SIG-M5 (cell line): Measurements from ENCODE around the gene STARD10.
"Not testable (repeated sequence)": the region's sequence is repeated elsewhere in the genome, so short reads cannot be mapped to it uniquely, and the experiment has no call there.

ENCODE experiments used
- DNase-seq: peaks from one replicate; lab custom pipeline; 2025; lab: John Stamatoyannopoulos, UW

Gene STARD10

GRCh38 chr11:72826191-72826941 lies 32.5 kb upstream of the STARD10 start:
- no peak for DNase-seq

GRCh38 chr11:72825661-72826060 lies 31.8 kb upstream of the STARD10 start:
- DNase-seq = no peak

GRCh38 chr11:72824811-72825505 lies 31.1 kb upstream of the STARD10 start:
- DNase-seq = no peak

- no peak for DNase-seq
Measured at GRCh38 chr11:72824020-72824419, 30.2 kb upstream of the STARD10 start.

DNA sequence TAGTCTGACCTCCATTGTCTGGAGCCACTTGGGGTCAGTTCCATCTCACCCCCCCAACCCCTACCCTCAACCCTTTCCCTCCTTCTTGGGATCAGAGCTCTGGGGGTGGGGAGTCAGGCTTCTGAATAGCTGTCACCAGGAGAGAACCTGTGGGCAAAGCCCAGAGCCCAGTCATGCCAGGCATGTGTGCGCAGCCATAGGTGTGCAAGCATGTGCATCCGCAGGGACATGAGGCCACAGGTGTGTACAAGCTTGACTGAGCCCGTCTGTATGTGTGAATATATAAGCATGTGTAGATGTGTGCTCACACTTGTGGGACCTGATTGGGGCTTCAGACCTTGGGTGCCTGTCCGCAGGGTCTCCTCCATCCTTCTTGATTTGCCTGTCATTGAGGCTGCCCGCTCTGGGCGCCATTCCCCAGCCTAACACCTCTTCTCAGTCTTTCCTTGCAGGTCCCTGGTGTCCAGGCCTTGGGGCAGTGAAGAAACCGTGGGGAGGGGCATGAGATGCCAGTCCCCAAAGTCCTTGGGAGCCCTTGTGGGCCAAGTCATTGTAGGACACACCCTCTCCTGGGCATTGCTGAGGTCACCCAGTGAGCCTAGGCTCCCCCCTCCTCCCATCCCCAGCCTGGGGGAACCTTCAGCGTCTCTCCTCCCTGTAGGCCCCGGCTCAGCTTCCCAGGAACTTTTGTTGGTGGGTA lies 29.4 kb upstream of the STARD10 start:
- no peak for DNase-seq

- no peak for DNase-seq
Measured at GRCh38 chr11:72821920-72822799, 28.3 kb upstream of the STARD10 start.

- DNase-seq = no peak
Measured at GRCh38 chr11:72821221-72821919, 27.5 kb upstream of the STARD10 start.

- DNase-seq = no peak
Measured at GRCh38 chr11:72820439-72821139, 26.7 kb upstream of the STARD10 start.

- no peak for DNase-seq
Measured at GRCh38 chr11:72818971-72819370, 25.1 kb upstream of the STARD10 start.

DNA sequence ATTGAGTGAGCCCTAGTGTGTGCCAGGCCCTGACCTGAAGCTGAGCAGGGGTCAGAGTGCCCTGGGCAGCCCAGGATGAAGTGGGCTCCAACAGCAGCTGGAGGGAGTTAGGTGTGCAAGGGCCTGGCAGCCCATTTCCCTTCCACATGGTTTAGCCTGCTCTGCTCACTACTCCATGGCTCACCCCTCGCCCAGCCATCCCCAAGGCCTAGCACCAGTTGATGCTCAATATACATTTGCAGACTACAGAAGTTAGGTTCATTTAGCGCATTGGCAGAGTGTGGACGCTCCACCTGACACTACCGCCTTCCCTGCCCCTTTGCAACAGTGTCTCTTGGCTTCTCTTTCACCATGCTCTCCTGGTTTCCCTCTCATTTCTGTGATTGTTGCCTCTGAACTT lies 24.1 kb upstream of the STARD10 start:
- DNase-seq = no peak

- DNase-seq = no peak
Measured at GRCh38 chr11:72816404-72816990, 22.6 kb upstream of the STARD10 start.

- DNase-seq = no peak
Measured at GRCh38 chr11:72815110-72815618, 21.3 kb upstream of the STARD10 start.

- DNase-seq = peak; percentile 29
Measured at GRCh38 chr11:72814286-72815109, 20.7 kb upstream of the STARD10 start, which contains the start of gene ATG16L2. Gene ATG16L2 (plus strand): TSS chr11:72814411. CDS start chr11:72814446, 35 bp downstream.

DNA sequence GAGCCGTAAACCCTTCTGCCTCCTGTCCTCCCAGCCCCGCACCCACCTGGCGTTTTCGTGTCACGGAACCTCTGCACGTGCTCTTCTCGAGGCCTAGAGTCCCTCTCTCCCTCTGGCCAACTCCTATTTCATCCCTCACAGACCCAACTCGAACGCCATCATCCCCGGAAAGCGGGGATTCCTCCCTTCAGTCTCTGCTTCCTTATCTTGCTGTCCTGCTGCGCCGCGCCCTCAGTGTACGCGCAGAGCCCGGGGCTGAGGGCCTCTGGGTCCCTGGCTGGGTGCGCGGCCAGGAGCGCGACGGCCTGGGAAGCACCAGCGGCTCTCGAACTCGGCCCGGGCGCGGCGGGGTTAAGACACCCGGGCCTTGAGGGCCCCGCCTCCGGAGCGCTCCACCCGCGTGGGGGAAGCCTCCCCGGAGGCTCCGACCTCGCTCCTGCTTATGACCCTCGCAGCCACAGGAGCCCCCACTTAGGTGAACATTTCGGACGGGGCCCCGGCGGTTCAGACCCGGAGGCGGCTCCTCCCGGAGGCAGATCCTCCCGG lies 20.0 kb upstream of the STARD10 start:
- DNase-seq = no peak

DNA sequence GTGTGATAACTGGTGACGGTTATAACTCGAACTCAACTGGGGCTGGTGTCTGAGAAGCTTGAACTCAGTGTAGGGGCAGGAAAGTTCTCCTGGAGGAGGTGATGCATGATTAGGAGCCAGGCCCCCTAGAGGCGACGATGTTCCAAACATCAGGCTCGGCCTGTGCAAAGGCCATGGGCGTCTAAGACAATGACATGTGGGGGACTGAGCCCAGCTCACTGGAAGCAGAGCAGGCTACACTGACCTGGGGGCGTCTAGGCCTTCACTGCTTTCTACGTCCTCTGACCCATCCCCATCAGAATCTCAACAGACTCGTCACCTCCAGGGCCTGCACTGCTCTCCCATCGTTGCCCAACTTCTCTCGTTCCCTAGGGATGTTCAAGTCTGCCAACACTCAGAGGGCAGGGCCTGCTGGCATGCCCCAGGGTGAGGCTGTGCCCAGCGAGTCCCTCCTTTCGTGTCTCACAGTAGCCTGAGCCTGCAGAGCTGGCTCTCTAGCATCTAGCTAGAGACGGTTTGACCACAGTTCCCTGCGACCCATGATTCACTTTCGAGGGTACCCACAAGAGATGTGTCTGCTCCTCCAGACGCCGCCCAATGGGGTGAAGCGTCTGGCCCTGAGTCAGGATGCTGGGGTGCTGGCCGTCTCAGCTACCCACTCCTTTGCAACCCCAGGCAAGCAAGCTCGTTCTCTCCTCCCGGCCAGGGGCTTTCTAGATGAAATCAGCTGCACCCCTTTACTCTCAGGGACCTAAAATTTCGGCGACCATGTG lies 19.3 kb upstream of the STARD10 start:
- DNase-seq = no peak

- DNase-seq = no peak
Measured at GRCh38 chr11:72812604-72812966, 18.7 kb upstream of the STARD10 start.

DNA sequence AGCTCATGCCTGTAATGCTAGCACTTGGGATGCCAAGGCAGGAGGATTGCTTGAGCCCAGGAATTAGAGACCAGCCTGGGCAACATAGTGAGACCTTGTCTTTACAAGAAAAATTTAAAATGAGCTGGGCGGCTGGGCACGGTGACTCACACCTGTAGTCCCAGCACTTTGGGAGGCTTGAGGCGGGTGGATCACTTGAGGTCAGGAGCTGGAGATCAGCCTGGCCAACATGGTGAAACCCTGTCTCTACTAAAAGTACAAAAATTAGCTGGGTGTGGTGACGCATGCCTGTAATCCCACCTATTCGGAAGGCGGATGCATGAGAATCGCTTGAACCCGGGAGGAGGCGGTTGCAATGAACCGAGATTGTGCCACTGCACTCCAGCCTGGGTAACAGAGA lies 17.8 kb upstream of the STARD10 start:
- not testable (repeated sequence) for DNase-seq

GRCh38 chr11:72808331-72808798 lies 14.5 kb upstream of the STARD10 start:
- no peak for DNase-seq
